Uterus (tissue), 2 donors: ENCODE measurements around the gene S100A16.

Experiments used
- CTCF ChIP-seq, 4 experiments: fragments of 200-600 bp in 2 of 4; fragments of 450-650 bp in 2 of 4; sonication (generic) in 2 of 4; IDR thresholded peaks; one replicate each; pipeline ENCODE4 v1.5.1; 2016 to 2019; ENCODE audit warnings: antibody characterized with exemption in 4 of 4, mild to moderate bottlenecking in 2 of 4, moderate library complexity in 1 of 4
- POLR2A ChIP-seq, 2 donors: fragments of 450-650 bp; IDR thresholded peaks; one replicate each; pipeline ENCODE4 v1.6.1; 2016; ENCODE audit warnings: antibody characterized with exemption in 2 of 2, mild to moderate bottlenecking in 1 of 2, moderate library complexity in 1 of 2

- no peak for TF ChIP-seq CTCF (IDR thresholded peaks at IDR 0.05)
- no peak for TF ChIP-seq POLR2A (IDR thresholded peaks at IDR 0.05)
Measured at GRCh38 chr1:153578936-153579335, 34.0 kb downstream of the S100A16 start.
